CD14-positive monocyte (primary cell): ENCODE results near the gene YJU2. TPM values are rescaled to one million over a fixed set of nuclear protein-coding genes. Genes with fewer than 3 reads are reported as not detected.

Source experiments
- DNase-seq, 3 donors: peaks; one replicate each; pipeline ENCODE4 v3.0.0-alpha.2; 2011 to 2022
- H2AFZ ChIP-seq: 2 replicates; pipeline ENCODE4 v1.6.0; 2012; ENCODE audit warnings: mild to moderate bottlenecking, low read depth, low read length, inconsistent platforms; ENCODE audit not compliant: insufficient read depth, poor library complexity, severe bottlenecking
- H3K27ac ChIP-seq, 2 donors: 1 replicate in 1 of 2; 2 replicates in 1 of 2; pipeline ENCODE4 v1.5.1; 2012 to 2013; ENCODE audit warnings: low read length in 2 of 2, control low read depth in 1 of 2, inconsistent platforms in 1 of 2, low read depth in 1 of 2, mild to moderate bottlenecking in 1 of 2
- H3K27me3 ChIP-seq, 2 donors: one replicate each; pipeline versions ENCODE4 v1.6.0 to v1.6.1; 2011 to 2013; ENCODE audit warnings: low read length in 2 of 2; ENCODE audit not compliant: control insufficient read depth in 2 of 2, insufficient read depth in 2 of 2
- H3K36me3 ChIP-seq, 2 donors: replicated peaks in 1 of 2; 1 replicate in 1 of 2; 2 replicates in 1 of 2; pipeline versions ENCODE4 v1.5.1 to v1.6.1; 2012 to 2013; ENCODE audit warnings: low read length in 2 of 2, control low read depth in 1 of 2, inconsistent platforms in 1 of 2, mild to moderate bottlenecking in 1 of 2; ENCODE audit not compliant: insufficient read depth in 2 of 2, control insufficient read depth in 1 of 2
- H3K4me1 ChIP-seq, 2 donors: 1 replicate in 1 of 2; 2 replicates in 1 of 2; pipeline versions ENCODE4 v1.5.1 to v1.6.1; 2012 to 2013; ENCODE audit warnings: low read length in 2 of 2, control low read depth in 1 of 2, inconsistent platforms in 1 of 2, mild to moderate bottlenecking in 1 of 2, moderate library complexity in 1 of 2; ENCODE audit not compliant: insufficient read depth in 2 of 2, control insufficient read depth in 1 of 2
- H3K4me2 ChIP-seq: replicated peaks from 2 replicates; pipeline ENCODE3; 2012; ENCODE audit warnings: low read length, moderate library complexity, mild to moderate bottlenecking; ENCODE audit not compliant: poor library complexity, severe bottlenecking; ENCODE audit errors: extremely low read depth
- H3K4me3 ChIP-seq, 3 experiments: fragments of 200-600 bp in 1 of 3; sonication (generic) in 1 of 3; replicated peaks in 1 of 3; 1 replicate in 2 of 3; 2 replicates in 1 of 3; pipeline ENCODE4 v1.5.1; 2011 to 2013; ENCODE audit warnings: low read length in 3 of 3, mild to moderate bottlenecking in 3 of 3, control low read depth in 2 of 3, low read depth in 2 of 3, inconsistent platforms in 1 of 3, moderate library complexity in 1 of 3
- H3K79me2 ChIP-seq: 2 replicates; pipeline ENCODE4 v1.6.0; 2012; ENCODE audit warnings: mild to moderate bottlenecking, control low read depth, inconsistent platforms, low read length, moderate library complexity; ENCODE audit not compliant: insufficient read depth
- H3K9ac ChIP-seq: 2 replicates; pipeline ENCODE4 v1.6.0; 2017; ENCODE audit warnings: low read length, mild to moderate bottlenecking; ENCODE audit not compliant: insufficient read depth, poor library complexity, severe bottlenecking
- H3K9me3 ChIP-seq, 2 donors: replicated peaks in 1 of 2; 1 replicate in 1 of 2; 2 replicates in 1 of 2; pipeline versions ENCODE4 v1.5.1 to v1.6.1; 2012 to 2013; ENCODE audit warnings: low read length in 2 of 2, control low read depth in 1 of 2; ENCODE audit not compliant: control insufficient read depth in 1 of 2, insufficient read depth in 1 of 2
- H4K20me1 ChIP-seq: 2 replicates; pipeline ENCODE4 v1.6.0; 2012; ENCODE audit warnings: mild to moderate bottlenecking, low read length, control low read depth, moderate library complexity; ENCODE audit not compliant: insufficient read depth
- H3K27ac Mint-ChIP-seq, 7 donors: one replicate each; pipeline ENCODE4 v1.8.0; 2020; ENCODE audit warnings: mild to moderate bottlenecking in 7 of 7, mixed read lengths in 7 of 7, moderate library complexity in 6 of 7, inconsistent platforms in 2 of 7
- H3K27me3 Mint-ChIP-seq, 3 donors: one replicate each; pipeline ENCODE4 v1.8.0; 2021 to 2022; ENCODE audit warnings: low read depth in 3 of 3, mild to moderate bottlenecking in 3 of 3, mixed read lengths in 3 of 3, moderate library complexity in 3 of 3, inconsistent platforms in 1 of 3
- H3K36me3 Mint-ChIP-seq, 2 donors: one replicate each; pipeline ENCODE4 v1.8.0; 2020; ENCODE audit warnings: mixed read lengths in 2 of 2, inconsistent platforms in 1 of 2, mild to moderate bottlenecking in 1 of 2
- H3K4me1 Mint-ChIP-seq: one replicate; pipeline ENCODE4 v1.8.0; 2020; ENCODE audit warnings: mild to moderate bottlenecking, mixed read lengths
- H3K4me3 Mint-ChIP-seq, 2 donors: one replicate each; pipeline ENCODE4 v1.8.0; 2020; ENCODE audit warnings: mild to moderate bottlenecking in 2 of 2, mixed read lengths in 2 of 2, moderate library complexity in 1 of 2
- H3K9me3 Mint-ChIP-seq, 7 donors: one replicate each; pipeline ENCODE4 v1.8.0; 2020 to 2022; ENCODE audit warnings: mixed read lengths in 7 of 7, mild to moderate bottlenecking in 6 of 7, moderate library complexity in 6 of 7, inconsistent platforms in 2 of 7
- WGBS: methylation state at CpG from one replicate; pipeline ENCODE4 v1.1.5; 2013; ENCODE audit warnings: missing lambda C conversion rate; ENCODE audit not compliant: insufficient coverage; 5-methylcytosine and 5-hydroxymethylcytosine counted together
- intact Hi-C, 2 donors: fragments of 100-400 bp; cut with micrococcal nuclease; formaldehyde crosslinking; loops; one replicate each; pipeline versions ENCODE4 v1.15.0 to v1.15.1; 2023
- polyA plus RNA-seq, 3 donors: library from polyadenylated mRNA; depleted of rRNA in 1 of 3; unstranded in 2 of 3; stranded (reverse) in 1 of 3; fragments of 300-500 nt in 2 of 3; fragments of >200 nt in 1 of 3; fragmentation: Illumina TruSeq in 2 of 3; gene quantifications; 1 replicate in 2 of 3; 2 replicates in 1 of 3; pipeline ENCODE4 v1.2.3, GENCODE V29; 2012 to 2021
- TF ChIP-seq, protein P1 (sequence below): fragments of 200-600 bp; IDR thresholded peaks from one replicate; pipeline ENCODE4 v1.8.0; 2022; ENCODE audit warnings: antibody characterized with exemption, mild to moderate bottlenecking

YJU2 gene
- polyA plus RNA-seq, 3 donors: 8.6 to 19.3 (median 13.4) TPM

DNA sequence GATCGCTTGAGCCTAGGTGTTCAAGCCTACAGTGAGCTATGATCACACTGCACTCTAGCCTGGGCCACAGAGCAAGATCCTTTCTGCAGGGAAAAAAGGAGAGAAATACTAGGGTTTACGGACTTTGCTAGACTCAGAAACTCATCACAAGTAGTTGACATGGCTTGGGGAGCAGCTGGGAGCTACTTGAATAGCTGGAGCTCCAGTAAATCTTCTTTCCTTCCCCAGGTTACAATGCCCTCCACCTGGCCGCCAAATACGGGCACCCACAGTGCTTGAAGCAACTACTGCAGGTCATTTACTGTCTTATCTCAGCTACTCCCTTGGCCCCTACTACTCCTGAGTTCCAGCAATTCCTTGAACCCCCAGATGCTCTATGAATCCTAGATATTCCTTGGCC is 45.1 kb upstream of the YJU2 start:
- Histone ChIP-seq H4K20me1 (no peaks in the 10 kb centered on the region), H3K9ac (no peak overlapping the region), H3K27me3 (peaks cover 5 to 24% of the 10 kb centered on the region in 2 donors), H3K79me2 (no peaks in the 10 kb centered on the region), H3K27ac (no peak overlapping the region), H3K4me1 (no peaks in the 10 kb centered on the region), H3K36me3 (no peaks in the 10 kb centered on the region), H3K4me2 (no peak overlapping the region), H3K9me3 (peaks cover 0 to 11% of the 10 kb centered on the region in 2 donors), H2AFZ (no peak overlapping the region), H3K4me3 (no peak overlapping the region)
- Mint-ChIP-seq H3K4me3 (no peak overlapping the region), H3K27me3 (peaks cover 18 to 33% (median 27%) of the 10 kb centered on the region in 3 donors), H3K4me1 (peaks cover 2% of the 10 kb centered on the region), H3K36me3 (peaks cover 7 to 8% of the 10 kb centered on the region in 2 donors), H3K9me3 (peaks cover 8 to 14% (median 13%) of the 10 kb centered on the region in 7 donors), H3K27ac (peak overlapping the region in 1 of 7 donors; percentile 24)
- WGBS: 77% methylated on average over 3 of the region's 4 CpGs
- no peak for DNase-seq
- intact Hi-C loops: no loop called here
- TF ChIP-seq, protein P1, sequence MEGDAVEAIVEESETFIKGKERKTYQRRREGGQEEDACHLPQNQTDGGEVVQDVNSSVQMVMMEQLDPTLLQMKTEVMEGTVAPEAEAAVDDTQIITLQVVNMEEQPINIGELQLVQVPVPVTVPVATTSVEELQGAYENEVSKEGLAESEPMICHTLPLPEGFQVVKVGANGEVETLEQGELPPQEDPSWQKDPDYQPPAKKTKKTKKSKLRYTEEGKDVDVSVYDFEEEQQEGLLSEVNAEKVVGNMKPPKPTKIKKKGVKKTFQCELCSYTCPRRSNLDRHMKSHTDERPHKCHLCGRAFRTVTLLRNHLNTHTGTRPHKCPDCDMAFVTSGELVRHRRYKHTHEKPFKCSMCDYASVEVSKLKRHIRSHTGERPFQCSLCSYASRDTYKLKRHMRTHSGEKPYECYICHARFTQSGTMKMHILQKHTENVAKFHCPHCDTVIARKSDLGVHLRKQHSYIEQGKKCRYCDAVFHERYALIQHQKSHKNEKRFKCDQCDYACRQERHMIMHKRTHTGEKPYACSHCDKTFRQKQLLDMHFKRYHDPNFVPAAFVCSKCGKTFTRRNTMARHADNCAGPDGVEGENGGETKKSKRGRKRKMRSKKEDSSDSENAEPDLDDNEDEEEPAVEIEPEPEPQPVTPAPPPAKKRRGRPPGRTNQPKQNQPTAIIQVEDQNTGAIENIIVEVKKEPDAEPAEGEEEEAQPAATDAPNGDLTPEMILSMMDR: no peak

DNA sequence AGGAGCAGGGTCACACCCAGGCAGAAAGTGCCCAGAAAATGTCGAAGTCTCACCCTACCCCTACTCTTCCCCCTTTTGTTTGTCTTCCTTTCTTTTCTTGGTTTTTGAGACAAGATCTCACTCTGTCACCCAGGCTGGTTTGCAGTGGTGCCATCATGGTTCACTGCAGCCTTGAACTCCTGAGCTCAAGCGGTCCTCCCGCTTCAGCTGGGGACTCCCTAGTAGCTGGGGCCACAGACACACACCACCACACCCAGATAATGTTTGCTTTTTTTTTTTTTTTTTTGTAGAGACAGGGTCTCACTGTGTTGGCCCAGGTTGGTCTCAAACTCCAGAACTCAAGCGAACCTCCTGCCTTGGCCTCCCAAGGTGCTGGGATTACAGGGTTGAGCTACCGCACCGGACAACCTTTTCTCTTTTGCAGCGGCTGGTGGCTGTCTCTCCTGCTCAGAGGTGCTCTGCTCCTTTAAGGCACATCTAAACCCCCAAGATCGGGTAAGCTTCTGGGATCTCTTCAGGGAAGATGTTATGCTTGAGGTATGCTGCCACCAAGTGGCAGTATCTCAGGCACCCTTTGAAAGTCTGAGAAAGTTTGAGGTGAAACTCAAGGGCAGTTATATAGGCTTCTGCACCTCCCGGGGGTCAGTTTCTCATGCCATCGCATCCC is 39.9 kb upstream of the YJU2 start:
- Histone ChIP-seq H3K27ac (no peak overlapping the region), H2AFZ (no peak overlapping the region), H3K4me1 (no peaks in the 10 kb centered on the region), H3K9ac (no peak overlapping the region), H4K20me1 (no peaks in the 10 kb centered on the region), H3K9me3 (no peaks in the 10 kb centered on the region), H3K27me3 (no peaks in the 10 kb centered on the region), H3K36me3 (no peaks in the 10 kb centered on the region), H3K4me3 (no peak overlapping the region), H3K4me2 (no peak overlapping the region), H3K79me2 (no peaks in the 10 kb centered on the region)
- intact Hi-C loops: no loop called here
- DNase-seq: no peak
- no peak overlapping the region for H3K27ac Mint-ChIP-seq
- peaks cover 3 to 6% (median 4%) of the 10 kb centered on the region in 3 donors for H3K27me3 Mint-ChIP-seq
- H3K4me3 Mint-ChIP-seq: no peak overlapping the region
- H3K9me3 Mint-ChIP-seq: peaks cover 0 to 2% (median 0%) of the 10 kb centered on the region in 7 donors
- 70% methylated on average over 5 of the region's 10 CpGs for WGBS
- TF ChIP-seq, protein P1: no peak
- peaks cover 2% of the 10 kb centered on the region for H3K4me1 Mint-ChIP-seq
- H3K36me3 Mint-ChIP-seq: no peaks in the 10 kb centered on the region
